HG02870 (cell line): Measurements from ENCODE around the gene NATD1.
"Not testable (repeated sequence)": the region's sequence is repeated elsewhere in the genome, so short reads cannot be mapped to it uniquely, and the experiment has no call there.

Experiments used
- ATAC-seq: cut with Tn5 transposase; IDR thresholded peaks from one replicate; pipeline ENCODE4 v1.9.1; 2021; ENCODE audit warnings: mild to moderate bottlenecking, moderate library complexity; ENCODE audit not compliant: unreplicated experiment

Gene NATD1

GRCh38 chr17:21196126-21196525 is 57.1 kb downstream of the NATD1 start:
- ATAC-seq: no peak

GRCh38 chr17:21194703-21195102 is 58.5 kb downstream of the NATD1 start:
- no peak for ATAC-seq

GRCh38 chr17:21194226-21194625 is 59.0 kb downstream of the NATD1 start:
- no peak for ATAC-seq

- peak; percentile 59 for ATAC-seq
Measured at GRCh38 chr17:21193031-21193430, 60.2 kb downstream of the NATD1 start.

- not testable (repeated sequence) for ATAC-seq
Measured at GRCh38 chr17:21192414-21192813, 60.8 kb downstream of the NATD1 start.

- no peak for ATAC-seq
Measured at GRCh38 chr17:21191698-21192097, 61.5 kb downstream of the NATD1 start.

GRCh38 chr17:21190078-21190477 is 63.1 kb downstream of the NATD1 start:
- no peak for ATAC-seq

GRCh38 chr17:21189361-21189760 is 63.8 kb downstream of the NATD1 start:
- ATAC-seq: no peak
